NCI-H345 treated with DMSO at 0.1 percent for 48 hours (cell line): ENCODE results near the gene LHX1.
A peak's percentile ranks its signal among the peaks of the same experiment; 100 is the strongest.

Experiments used
- DNase-seq: peaks from one replicate; lab custom pipeline; 2025; ENCODE audit not compliant: unreplicated experiment; lab: John Stamatoyannopoulos, UW

LHX1 gene

DNA sequence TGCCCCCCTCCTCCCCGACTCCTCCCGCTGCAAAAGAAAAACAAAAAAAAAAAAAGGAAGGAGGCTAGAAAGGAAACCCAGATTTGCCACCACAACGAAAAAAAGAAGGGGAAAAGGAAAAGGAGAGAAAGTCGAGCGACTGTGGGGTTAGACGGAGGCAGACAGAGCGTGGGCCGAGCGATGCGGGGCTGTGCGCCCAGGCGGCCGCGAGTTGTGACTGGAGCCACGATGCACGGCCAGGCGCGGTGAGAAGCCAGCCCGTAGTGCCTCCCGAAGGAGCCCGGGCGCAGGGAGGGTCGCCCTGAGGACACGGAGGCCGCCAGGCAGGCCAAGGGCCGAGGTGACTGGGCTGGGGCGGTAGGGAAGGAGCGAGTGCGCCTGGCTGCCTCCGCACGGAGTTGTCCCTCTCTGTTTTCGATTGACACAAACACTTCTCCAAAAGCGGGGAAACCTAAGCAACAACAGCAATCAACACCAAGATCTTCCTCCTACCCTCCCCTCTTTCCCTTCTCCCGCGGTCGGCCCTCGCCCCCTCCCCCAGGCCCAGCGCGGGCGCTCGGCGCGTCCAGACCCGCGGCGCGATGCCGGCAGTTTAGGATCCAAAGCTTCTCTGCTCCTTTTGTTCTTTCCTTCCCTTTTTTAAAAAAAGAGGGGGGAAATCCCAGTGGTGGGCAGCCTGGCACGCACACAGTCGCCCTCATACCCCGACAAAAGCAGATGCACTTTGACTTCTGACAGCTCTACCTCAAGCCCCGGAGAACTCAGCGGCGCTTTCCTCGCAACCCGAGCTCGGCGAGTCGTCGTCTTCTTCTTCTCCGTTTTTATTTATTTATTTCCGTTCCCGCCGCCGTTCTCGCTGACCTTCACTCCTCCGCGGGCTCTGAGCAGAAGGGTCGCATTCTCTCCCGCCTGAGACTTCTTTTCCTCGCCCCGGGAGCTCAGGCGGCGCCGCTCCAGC lies at the start of gene LHX1:
TSS of gene LHX1 (plus strand) at position 475 of the 958 bp plus-strand sequence. CDS start 723 bp downstream, outside the sequence.
- no peak for DNase-seq

DNA sequence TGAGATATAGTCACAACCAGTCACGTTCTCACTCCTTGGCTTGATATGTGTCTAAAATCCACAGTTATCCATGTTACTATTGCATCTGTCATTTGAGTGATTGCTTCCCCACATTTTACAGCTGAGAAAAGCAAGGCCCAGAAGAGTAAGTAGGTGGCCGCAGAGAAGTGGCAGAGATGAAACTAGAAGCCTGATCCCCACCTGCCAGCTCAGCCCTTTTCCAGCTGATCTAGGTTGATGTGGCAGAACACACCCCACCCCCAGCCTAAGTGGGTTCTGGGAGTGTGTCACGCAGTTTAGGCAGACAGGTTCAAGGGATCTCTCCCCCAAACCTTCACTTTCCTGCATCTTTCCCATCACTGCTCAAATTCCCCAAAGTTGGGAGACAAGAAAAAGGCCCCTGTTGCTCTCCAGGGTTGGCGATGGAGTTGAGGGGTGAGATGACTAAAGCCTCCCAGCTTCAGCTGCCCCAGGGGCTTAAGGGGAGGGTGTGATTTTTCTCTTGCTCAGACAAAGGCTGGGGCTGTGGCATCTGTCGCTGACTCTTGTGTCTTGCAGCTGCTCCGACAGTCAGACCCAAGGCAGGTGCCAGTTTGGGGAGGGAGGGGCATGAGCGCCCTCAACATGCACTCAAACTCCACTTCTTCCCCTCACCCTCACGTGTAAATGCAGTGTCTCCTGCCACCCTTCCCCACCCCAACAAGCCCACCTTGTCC lies 48.9 kb upstream of the LHX1 start:
- peak; percentile 70 for DNase-seq

DNA sequence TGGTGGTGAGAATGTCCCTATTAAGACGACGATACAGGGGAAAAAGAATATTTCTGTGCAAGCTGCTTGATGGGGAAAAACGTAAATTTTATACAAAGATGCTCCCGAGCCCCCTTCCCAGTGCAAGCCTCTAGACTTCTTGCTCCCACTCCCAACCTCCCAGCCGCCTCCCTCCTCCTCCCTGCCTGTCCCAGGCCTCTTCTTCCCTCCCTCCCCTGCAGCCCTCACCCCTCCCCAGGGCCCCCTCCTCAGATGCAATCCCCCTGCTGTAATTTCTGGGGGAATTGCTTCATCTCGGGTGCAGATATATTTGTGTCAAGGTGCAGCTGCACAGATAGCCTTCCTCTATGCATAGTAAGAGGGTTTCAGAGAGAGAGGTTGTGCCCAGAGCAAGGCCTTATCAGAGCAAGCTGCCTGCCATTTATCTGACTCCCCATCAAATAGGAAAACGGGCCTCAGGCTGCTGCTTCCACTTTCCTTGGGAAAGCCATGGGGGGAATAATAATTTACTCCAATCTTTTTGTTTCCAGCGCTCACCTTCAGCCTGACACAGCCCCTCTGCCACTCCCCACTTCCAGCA lies 47.4 kb upstream of the LHX1 start:
- DNase-seq: no peak

DNA sequence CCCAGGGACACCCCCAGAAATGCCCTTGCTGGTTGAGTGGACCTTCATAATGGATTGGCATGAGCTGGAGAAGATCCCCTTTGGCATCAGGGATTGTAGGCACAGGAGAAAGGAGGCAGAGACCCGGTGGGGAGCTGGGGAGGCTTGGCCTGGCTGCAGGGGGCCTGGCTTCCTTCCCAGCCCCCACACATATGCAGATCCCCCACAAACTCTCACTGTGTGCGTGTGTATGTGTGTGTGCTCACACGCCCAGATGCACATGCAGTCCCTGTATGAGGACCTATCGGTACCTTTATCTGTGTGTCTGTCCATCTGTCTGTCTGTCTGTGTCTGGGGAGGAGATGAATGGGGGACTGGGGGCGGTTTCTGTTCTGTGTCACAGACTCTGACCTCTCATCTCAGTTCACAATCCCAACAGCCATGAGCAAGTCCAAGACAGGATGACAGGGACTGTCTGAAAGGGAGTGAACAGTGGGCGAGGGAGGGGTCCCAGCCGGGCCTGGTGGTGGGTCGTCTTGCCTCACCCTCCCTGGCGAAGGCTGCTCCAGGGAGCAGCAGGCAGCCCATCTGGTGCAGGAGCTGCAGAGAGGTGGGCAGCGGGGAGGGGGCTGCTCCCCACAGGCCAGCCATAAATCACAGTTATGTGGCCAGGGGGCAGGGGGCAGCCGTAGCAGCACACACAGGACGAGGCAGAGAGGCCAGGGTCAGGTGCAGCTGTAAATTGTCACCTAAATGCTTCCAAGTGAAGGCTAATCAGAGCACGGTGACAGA lies 46.7 kb upstream of the LHX1 start:
- DNase-seq: no peak

DNA sequence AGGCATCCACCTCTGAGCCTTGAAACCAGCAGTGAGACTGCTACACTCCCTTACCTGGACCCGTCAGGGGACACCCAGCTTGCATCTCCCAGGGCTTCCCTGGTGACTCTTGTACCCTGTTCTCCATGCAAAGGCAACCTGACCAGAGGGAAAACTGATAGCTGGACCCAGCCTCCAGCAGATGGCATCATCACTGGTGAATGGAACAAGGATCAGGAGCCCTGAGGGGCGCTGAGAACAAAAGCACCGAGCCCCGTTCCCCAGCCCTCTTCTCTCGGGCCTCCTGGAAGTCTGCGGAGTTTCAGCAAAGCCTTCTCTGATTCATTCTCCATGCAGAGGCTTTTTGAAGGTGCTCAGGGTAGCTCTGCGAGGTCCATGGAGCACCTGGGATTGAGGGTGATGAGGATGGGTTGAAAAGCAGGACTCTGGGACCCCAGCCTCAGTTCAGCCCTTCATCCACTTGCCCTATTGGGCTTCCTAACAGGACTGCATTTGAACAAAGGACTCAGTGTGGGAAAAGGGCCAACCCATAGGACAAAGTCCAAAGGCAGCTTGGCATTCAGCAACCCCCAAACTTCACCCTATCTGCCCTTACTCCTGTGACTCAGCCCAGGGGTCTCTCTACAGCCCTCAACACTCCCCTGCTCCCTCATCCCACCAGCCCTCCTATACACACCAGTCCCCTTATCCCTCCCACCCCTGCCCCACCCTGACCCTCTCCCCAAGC lies 45.0 kb upstream of the LHX1 start:
- no peak for DNase-seq

DNA sequence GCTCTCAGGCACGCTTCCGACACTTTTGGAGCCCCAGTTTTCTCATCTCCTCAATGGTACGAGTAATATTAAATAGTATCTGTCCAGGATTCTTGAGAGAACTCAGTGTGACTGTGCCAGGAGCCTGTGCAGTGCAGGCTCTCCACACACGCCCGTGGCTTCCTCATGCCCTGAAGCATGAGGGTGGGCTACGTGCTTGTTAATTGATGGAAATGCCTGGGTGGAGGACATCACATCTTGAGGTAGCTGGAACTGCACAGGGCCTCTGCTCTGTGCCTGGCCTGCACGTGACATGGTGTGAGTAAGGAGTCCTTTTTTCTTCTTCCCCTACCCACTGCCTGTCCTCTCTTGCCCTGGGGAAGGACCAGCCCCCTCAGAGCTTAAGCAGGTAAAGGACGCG lies 43.1 kb upstream of the LHX1 start:
- no peak for DNase-seq

DNA sequence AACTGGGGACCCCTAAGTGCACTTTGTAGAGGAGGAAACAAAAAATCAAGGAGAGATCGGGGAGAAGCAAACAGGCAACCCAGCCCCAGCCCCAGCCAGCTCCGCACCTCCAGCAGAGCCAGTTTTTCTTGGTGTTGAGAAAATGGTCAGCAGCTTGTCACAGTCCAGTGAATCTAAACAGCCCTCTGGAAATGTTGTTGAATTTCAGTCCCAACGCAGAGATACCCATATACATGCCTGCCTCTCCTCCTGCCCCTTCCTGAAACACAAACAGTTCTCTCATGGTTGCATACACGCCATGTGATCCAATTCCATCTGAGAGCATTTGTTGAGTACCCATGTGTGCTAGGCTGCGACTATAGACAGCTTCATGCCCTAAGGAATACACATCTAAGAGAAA lies 42.4 kb upstream of the LHX1 start:
- no peak for DNase-seq

DNA sequence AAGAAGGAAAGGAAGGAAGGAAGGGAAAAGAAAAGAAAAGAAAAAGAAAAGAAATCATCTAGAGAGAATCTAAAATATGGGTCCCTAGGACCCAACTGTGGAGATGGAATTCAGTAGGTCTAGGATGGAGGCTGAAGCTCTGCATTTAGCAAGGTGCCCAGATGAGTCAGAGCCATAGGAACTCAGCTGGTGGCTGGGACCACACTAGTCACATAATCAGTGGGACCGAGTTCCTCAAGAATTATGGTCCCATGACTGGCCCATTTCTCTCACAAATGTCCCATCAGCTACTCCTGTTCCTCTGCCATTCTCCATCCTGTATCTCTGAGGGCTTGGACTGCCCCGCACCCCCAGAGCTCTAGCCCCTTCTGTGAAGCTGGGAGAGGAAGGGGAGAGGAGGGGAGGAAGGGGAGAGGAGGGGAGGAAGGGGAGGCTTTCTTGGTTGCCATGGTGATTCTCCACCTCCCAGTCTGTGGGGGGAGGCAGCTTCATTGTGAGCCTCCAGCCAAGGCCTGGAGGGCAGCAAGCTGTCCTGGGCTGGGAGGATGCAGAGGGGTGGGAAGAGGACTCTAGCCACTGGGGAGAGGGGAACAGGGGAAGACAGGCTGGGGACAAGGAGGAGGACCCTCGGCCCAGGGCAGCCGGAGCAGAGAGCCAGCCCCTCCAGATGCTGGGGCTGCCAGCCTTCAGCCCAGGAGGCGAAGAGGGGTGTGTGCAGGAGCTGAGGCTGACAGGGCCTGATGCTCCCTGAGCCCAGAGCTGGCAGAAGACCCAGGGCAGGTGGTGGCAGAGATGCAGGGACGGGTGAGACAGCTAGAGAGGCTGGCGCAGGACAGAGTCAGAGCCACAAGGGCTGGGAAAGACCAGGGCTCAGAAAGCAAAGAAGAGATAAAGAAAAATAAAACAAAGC lies 37.8 kb upstream of the LHX1 start:
- DNase-seq: no peak

DNA sequence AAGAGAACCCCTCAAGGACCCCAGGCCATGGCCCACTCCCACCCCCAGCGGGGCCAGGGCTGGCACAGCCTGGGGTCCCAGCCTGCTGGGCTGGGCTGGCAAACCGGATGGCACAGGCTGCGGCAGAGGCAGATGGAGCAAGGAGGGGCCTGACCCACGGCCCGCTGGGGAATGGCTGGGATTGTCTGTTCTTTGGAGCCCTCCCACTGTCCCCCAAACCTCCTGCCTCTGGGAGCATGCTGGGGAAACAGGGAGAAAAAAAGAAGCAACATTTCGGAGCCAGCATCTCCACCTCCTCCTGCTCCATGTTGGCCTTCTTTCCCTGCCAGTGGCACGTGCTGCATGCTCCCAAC lies 37.1 kb upstream of the LHX1 start:
- DNase-seq: no peak

DNA sequence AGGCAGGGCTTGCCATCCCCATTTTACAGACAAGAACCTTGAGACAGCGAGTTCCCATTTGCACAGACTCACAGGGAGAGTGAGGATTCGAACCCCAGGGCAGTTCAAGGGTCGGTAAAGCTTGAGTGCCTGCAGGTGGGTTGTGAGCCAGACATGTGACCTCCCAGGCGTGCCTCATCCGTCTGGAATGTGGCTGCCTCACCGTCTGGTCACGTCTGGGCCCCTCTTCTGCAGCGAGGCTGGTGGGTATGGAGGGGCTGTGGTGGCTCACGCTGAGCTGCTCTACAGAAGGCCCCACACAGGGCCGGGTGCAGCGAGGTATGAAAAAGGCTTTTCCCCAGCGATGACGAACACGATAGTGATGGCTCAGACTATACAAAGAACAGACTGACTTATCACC lies 35.8 kb upstream of the LHX1 start:
- DNase-seq: no peak

DNA sequence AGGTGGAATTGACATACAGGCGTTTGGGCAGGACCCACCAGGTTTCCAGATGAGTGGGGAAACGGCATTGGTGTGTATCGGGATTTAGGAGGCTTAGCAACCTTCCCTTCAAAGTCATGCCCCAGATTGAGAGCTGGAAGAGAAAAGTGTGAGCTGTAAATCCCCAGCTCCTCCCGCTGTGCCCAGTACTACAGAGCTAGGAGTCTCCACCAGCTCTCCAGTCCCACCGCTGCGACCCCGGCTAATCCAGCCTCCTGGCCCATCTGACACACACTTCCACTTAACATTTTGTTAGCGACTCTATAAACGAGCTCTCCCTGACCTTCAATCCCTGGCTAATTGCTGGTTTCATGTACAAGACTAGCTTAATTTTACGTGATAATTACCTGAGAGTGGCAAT lies 29.9 kb upstream of the LHX1 start:
- no peak for DNase-seq

DNA sequence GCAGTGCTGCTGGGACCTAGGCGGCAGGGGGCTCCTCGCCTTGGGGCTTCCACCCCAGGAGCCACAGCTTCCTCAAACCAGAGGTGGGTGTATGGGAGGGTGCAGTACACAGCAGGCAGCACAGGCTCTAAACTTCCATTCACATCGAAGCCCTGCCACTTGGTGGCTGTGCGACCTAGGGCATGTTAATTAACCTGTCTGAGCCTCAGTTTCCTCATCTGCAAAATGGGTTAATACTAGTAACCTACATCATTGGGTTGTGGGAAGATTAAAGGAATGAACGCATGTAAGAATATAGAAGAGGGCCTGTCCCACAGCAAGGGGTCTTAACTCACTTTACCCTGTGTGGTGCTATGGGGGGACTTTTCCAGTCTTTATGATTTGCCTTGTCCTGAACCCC lies 26.8 kb upstream of the LHX1 start:
- no peak for DNase-seq

DNA sequence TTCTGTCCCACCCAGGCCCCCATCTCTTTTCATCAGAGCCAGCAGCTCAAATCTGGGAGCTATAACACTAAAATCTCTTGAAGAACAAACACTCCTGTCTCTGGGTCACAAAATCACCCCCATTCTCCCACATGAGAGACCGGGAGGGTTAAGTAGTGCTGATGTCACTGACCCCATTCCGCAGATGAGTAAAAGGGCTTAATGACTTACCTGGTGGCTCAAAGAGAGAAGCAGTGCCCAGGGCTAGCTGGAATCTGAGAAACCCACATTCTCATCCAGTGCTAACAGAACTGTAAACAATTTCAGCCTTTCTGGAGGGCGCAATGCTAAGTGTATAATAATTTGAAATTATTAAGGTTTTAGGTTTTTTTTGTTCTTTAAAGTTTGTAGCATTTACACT lies 26.3 kb upstream of the LHX1 start:
- DNase-seq: no peak

DNA sequence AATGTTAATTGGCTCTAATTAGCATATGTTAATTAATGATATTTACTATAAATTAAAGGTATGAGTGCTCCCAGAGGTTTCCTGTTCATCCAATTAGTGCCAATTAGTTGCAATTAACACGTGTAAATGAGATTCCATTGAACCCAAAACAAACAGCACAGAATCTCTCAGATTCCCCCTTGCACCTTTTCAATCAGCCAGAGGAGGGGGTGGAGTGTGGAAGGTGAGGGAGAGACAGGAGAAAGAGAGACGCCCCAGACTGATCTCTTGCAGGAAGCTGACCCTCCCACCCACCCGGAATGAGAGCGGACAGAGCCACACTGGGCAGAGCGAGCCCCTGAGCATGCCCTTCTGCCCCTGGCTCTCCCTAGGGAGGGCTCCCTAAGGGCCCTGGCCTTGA lies 24.1 kb upstream of the LHX1 start:
- DNase-seq: no peak

DNA sequence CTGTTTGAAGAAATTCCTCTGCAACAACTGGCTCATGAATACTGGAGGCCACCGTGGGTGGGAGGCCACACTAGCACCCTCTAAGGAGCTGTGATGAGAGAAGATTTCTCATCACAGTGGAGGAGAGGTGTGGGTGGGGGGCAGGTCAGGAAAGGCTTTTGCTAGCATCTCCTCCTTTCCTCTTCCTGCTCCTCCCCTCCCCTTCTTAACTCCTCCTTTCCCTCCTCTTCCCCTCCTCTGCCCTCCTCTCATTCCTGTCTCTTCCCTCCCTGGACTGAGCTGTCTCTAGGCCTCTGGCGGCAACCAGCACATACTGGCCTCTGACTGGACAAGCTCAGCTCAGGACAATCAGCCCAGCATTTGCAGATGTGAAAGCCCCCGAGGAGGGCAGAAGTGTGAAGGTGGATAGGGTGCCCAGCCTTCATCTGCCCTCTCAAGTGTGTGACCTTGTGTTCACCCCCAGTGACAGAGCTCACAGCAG lies 19.0 kb upstream of the LHX1 start:
- no peak for DNase-seq

DNA sequence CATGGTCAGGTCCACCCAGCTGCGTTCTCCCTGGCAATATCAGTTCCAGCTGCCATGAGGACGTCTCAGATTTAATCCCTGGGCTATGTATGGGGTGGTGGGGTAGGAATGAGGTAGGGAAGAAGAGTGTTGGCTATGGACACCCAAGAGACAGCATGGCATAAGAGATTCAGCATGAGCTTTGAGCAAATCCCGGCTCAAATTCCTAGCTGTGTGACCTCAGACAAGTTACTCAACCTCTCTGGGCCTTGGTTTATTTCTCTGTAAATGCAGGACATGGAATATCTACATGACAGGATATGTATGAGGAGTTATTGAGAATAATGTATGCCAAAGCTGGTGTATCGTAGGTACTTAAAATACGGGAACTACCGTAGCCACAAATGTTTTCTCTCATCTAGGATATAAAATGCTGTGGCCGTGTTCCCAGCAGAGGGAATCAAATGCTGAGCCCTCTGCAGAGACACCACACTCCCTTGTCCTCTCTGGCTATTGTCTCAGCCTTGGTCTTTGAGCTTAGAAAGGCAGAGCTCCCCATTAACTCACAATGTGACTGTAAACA lies 17.8 kb upstream of the LHX1 start:
- no peak for DNase-seq

DNA sequence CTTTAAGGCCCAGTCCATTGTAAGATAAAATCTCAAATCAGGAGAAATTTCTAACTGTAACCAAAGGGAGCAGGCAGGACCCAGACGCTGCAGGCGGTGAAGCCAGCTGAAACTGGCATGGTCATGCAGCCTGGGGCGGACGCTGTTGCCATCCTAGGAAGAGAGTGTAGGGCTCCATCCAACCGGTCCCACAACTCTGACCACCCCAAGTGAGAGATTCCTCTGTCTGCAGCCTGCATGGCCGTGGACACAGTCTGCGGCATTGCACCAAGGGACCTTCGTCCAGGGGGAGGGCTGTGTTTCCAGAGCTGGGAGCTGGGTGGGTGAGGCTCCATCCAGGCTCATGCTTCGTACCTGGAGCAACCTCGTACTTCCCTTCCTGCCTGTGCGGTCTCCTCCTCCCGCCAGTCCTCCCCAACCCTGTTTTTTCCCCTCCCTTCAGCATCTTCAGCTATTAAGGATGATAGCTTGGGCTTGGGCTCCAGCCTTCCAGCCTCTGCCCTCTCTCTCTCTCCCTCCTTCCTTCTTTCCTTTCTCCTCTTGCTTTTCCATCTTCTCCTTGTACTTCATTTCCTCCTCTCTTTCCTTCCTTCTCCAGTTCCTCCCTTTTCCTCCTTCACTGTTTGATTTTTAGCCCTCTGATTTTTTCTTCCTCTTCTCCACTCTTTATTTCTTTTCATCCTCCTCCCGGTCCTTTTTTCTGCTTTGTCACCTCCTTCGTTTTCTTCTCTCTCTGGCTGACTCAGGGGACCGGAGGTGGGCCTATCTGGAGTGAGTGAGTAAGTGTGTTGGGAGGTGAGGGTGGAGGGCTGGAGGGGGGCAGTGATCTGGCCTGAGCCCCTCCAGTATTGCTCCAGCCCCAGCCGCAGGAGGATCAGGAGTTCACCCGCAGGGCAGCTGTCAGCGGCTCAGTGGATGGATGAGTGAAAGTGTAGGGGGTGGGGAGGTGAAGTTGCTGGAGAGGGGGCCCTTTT lies 17.0 kb upstream of the LHX1 start:
- DNase-seq: no peak
